Measurements from ENCODE around the gene H2BW2. TPM values are rescaled to one million over a fixed set of nuclear protein-coding genes. Genes with fewer than 3 reads are reported as not detected.

H2BW2 gene
- total and polyA plus RNA-seq, 9 of the 15 experiments (the other 6 are each of a cell fraction or from before 2014, with no cell fraction given), result not detected

DNA sequence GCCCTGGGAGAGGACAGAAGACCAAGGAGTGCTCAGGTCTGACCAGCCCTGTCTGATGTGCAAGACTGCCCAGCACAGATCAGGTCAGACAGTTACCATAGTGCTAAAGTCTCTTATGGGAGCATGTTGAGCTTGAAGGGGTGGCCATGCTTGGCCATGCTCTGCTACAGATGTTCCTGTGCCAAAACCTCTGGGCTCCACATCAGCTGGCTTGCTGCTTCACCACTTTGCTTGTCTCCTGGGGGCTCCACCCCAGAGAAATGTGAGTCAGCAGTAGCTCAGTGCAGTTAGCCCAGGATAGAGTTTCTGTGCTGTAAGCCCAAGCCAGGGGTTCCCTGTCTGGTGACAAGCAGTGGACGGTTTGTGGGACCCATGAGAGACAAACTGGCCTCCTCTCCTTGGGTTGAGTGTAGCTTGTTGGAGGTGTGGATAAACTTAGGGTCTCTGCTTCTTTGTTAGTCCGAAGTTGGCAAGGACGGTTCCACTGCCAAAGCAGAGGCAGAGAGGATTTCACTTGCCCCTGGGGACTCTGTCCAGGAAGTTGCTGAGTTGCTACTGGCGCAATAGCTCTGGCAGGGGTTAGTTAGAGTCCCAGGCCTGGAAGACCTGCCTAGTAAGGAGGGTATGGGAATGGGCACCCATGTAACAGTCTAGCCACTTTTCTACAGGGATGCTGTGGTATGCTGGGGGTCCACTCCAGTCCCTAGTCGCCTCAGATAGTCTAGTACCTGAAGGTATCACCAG lies 45.0 kb downstream of the H2BW2 start (continued):
- no peak for TF ChIP-seq NFRKB (IDR thresholded peaks at IDR 0.05; ENCODE audit: low read depth)

- FAIRE-seq (no peak), DNase-seq (ENCODE audit: extremely low read depth in 1 of 4, low spot score in 3 of 4) (no peak)
- POLR2A ChIA-PET, result no interaction called here
Observed at GRCh38 chrX:104085477-104085876, 45.7 kb downstream of the H2BW2 start.

More at GRCh38 chrX:104085477-104085876, 45.7 kb downstream of the H2BW2 start:
- H3K4me3 ChIP-seq, result no peak overlapping the region
- no peak overlapping the region for H3K27ac ChIP-seq (ENCODE audit: extremely low read depth, low read depth, low read length)
- H3K9me3 ChIP-seq (replicated peaks; ENCODE audit: control insufficient read depth, insufficient read depth, low read depth, low read length), result no peaks in the 10 kb centered on the region
- H3K36me3 ChIP-seq (ENCODE audit: control insufficient read depth, insufficient read depth, low read length), result no peaks in the 10 kb centered on the region
- no TSS peak for BruUV-seq (replicated peaks)
- no peak overlapping the region for H2AFZ ChIP-seq (ENCODE audit: low read depth, low read length)
- no peaks in the 10 kb centered on the region for H3K4me1 ChIP-seq (replicated peaks in 1 of 2; ENCODE audit: control insufficient read depth in 2 of 2, insufficient read depth in 2 of 2, low read length in 2 of 2)
- in situ Hi-C loops (cut with MboI), result no loop called here
- no peak overlapping the region for H3K4me2 ChIP-seq (ENCODE audit: insufficient read depth, low read length)
- intact Hi-C loops (cut with micrococcal nuclease), result no loop called here
- WGBS (ENCODE audit: insufficient coverage, low coverage, missing lambda C conversion rate), result 3% methylated on average over 6 of the region's 7 CpGs
- H3K9me1 ChIP-seq (ENCODE audit: control insufficient read depth, insufficient read depth, low read length), result no peaks in the 10 kb centered on the region
- TF ChIP-seq FOXM1 (IDR thresholded peaks at IDR 0.05; ENCODE audit: low read depth) (no peak), FOXM1 (CRISPR knock-in tag; IDR thresholded peaks at IDR 0.05; ENCODE audit: low read depth) (no peak), HNRNPLL (IDR thresholded peaks at IDR 0.05; ENCODE audit: low read depth, low read length, poor library complexity, severe bottlenecking) (no peak), MXD1 (CRISPR knock-in tag; IDR thresholded peaks at IDR 0.05; ENCODE audit: borderline replicate concordance, poor library complexity, severe bottlenecking) (no peak), PHF8 (IDR thresholded peaks at IDR 0.05; ENCODE audit: borderline replicate concordance, low read length) (no peak), SMAD3 (CRISPR knock-in tag; conservative IDR thresholded peaks at IDR 0.05) (no peak), NEUROD1 (IDR thresholded peaks at IDR 0.05; ENCODE audit: borderline replicate concordance, low read depth, low read length, partially characterized antibody) (no peak), ARHGAP35 (IDR thresholded peaks at IDR 0.05; ENCODE audit: partially characterized antibody) (no peak), MIER1 (IDR thresholded peaks at IDR 0.05; ENCODE audit: low read depth) (no peak), TAL1 (IDR thresholded peaks at IDR 0.05) (no peak)
- H3K79me2 ChIP-seq (ENCODE audit: control insufficient read depth, insufficient read depth, low read length), result no peaks in the 10 kb centered on the region
- no peak overlapping the region for H3K9ac ChIP-seq (ENCODE audit: insufficient read depth in 1 of 2, low read depth in 2 of 2, low read length in 2 of 2)
- H4K20me1 ChIP-seq (replicated peaks; ENCODE audit: control insufficient read depth, insufficient read depth, low read length), result no peaks in the 10 kb centered on the region
- no peaks in the 10 kb centered on the region for H3K27me3 ChIP-seq (ENCODE audit: control insufficient read depth in 2 of 2, insufficient read depth in 2 of 2, low read length in 2 of 2)
- no peak for ATAC-seq
- CTCF ChIA-PET (ENCODE audit: low intra/inter-chr PET ratio), result no interaction called here

Data from K562 (cell line).